Measurements from ENCODE around the gene SPRED2. TPM values are rescaled to one million over a fixed set of nuclear protein-coding genes. Genes with fewer than 3 reads are reported as not detected.

Gene SPRED2
- total RNA-seq, 1 donor from 2014 or later, result 43.9 TPM

GRCh38 chr2:65276609-65277008 lies 155.8 kb downstream of the SPRED2 start:
- no peaks in the 10 kb centered on the region for H3K27me3 ChIP-seq (ENCODE audit: low read depth)
- H3K27ac ChIP-seq, result no peak overlapping the region
- DNase-seq, result no peak
- no peak for TF ChIP-seq CTCF (IDR thresholded peaks at IDR 0.05)
- no peaks in the 10 kb centered on the region for H3K9me3 ChIP-seq
- intact Hi-C loops (cut with DNase I), result no loop called here
- peaks cover 17% of the 10 kb centered on the region for H3K36me3 ChIP-seq
- ATAC-seq, result no peak
- peaks cover 51% of the 10 kb centered on the region for H3K4me1 ChIP-seq
- no peak overlapping the region for H3K4me3 ChIP-seq

- no peak overlapping the region for H3K27ac ChIP-seq
- TF ChIP-seq CTCF (IDR thresholded peaks at IDR 0.05), result no peak
- ATAC-seq (no peak), DNase-seq (no peak)
- peaks cover 51% of the 10 kb centered on the region for H3K4me1 ChIP-seq
- H3K4me3 ChIP-seq, result no peak overlapping the region
- no peaks in the 10 kb centered on the region for H3K9me3 ChIP-seq
- H3K27me3 ChIP-seq (ENCODE audit: low read depth), result no peaks in the 10 kb centered on the region
- peaks cover 20% of the 10 kb centered on the region for H3K36me3 ChIP-seq
- intact Hi-C loops (cut with DNase I), result no loop called here
These were observed 157.1 kb downstream of the SPRED2 start for GRCh38 chr2:65275141-65275915.

GRCh38 chr2:65273344-65273743 lies 159.1 kb downstream of the SPRED2 start:
- Histone ChIP-seq H3K36me3 (peaks cover 32% of the 10 kb centered on the region), H3K4me1 (peaks cover 35% of the 10 kb centered on the region), H3K27ac (no peak overlapping the region), H3K9me3 (no peaks in the 10 kb centered on the region), H3K4me3 (no peak overlapping the region), H3K27me3 (ENCODE audit: low read depth) (no peaks in the 10 kb centered on the region)
- intact Hi-C loops (cut with DNase I), result no loop called here
- no peak for TF ChIP-seq CTCF (IDR thresholded peaks at IDR 0.05)
- DNase-seq, result no peak
- ATAC-seq, result no peak

GRCh38 chr2:65268957-65269356 lies 163.4 kb downstream of the SPRED2 start:
- peaks cover 70% of the 10 kb centered on the region for H3K36me3 ChIP-seq
- no peak for ATAC-seq

GRCh38 chr2:65267008-65267407 lies 165.4 kb downstream of the SPRED2 start:
- intact Hi-C loops (cut with DNase I), result loop anchor here (10.0 kb wide), 1 partner anchor 278 kb away; no protein-coding TSS in a partner anchor
- TF ChIP-seq CTCF (IDR thresholded peaks at IDR 0.05), result no peak
- Histone ChIP-seq H3K4me3 (no peak overlapping the region), H3K27me3 (ENCODE audit: low read depth) (no peaks in the 10 kb centered on the region), H3K4me1 (peaks cover 17% of the 10 kb centered on the region), H3K27ac (no peak overlapping the region), H3K36me3 (peaks cover 75% of the 10 kb centered on the region), H3K9me3 (no peaks in the 10 kb centered on the region)
- ATAC-seq, result no peak
- DNase-seq, result no peak

More at GRCh38 chr2:65268957-65269356, 163.4 kb downstream of the SPRED2 start:
- H3K27ac ChIP-seq, result no peak overlapping the region
- H3K27me3 ChIP-seq (ENCODE audit: low read depth), result no peaks in the 10 kb centered on the region
- H3K9me3 ChIP-seq, result no peaks in the 10 kb centered on the region
- H3K4me1 ChIP-seq, result peaks cover 17% of the 10 kb centered on the region
- no peak for DNase-seq
- no peak for TF ChIP-seq CTCF (IDR thresholded peaks at IDR 0.05)
- intact Hi-C loops (cut with DNase I), result loop anchor here (10.0 kb wide), 1 partner anchor 276 kb away; no protein-coding TSS in a partner anchor
- H3K4me3 ChIP-seq, result no peak overlapping the region
